ENCODE results near the gene MRPL27. TPM values are rescaled to one million over a fixed set of nuclear protein-coding genes. Genes with fewer than 3 reads are reported as not detected.
"Not testable (repeated sequence)": the region's sequence is repeated elsewhere in the genome, so short reads cannot be mapped to it uniquely, and the experiment has no call there.

MRPL27 gene
- 38.9 TPM for total RNA-seq

GRCh38 chr17:50372758-50373556 lies at the start of gene MRPL27, which contains the start of gene EME1:
MRPL27 (minus strand) TSS chr17:50373184; CDS start chr17:50373170, 14 bp downstream.
EME1 (plus strand) TSS chr17:50373229; CDS start chr17:50375209, 1,980 bp downstream.
- ATAC-seq (peak; percentile 97), DNase-seq (ENCODE audit: low spot score) (peak; percentile 87)

- no peak for ATAC-seq
Measured at GRCh38 chr17:50422738-50423137, 49.8 kb upstream of the MRPL27 start.

DNA sequence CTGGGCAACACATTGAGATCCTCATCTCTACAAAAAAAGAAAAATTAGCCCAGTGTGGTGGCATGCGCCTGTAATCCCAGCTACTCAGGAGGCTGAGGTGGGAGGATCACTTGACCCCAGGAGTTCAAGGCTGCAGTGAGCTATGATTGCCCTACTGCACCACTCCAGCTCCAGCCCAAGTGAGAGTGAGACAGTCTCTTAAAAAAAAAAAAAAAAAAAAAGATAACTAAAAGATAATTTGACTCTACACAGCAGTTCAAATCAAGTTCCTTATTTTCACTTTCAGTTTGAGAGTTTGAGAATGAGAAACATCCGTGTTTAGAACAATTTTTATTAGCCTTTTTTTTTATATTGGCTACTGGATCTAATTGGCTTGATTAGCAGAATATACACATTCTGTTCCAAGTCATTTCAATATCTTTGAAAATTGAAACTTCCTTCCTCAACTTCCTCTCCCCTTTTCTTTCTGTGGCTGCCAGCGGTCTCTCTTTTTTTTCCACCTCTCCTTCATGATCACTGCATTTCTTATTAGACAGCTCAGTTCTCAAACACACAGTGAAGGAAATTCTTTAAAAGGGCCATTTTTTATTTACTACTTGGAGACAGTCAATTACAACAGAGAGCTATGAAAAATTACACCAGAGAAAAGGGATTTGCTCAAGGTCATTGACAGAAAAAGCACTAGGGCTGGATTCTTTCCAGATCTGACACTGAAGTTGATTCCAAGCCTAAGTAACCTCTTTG lies 48.5 kb upstream of the MRPL27 start:
- ATAC-seq (peak; percentile 4), DNase-seq (ENCODE audit: low spot score) (no peak)

More at GRCh38 chr17:50422738-50423137, 49.8 kb upstream of the MRPL27 start:
- no peak for DNase-seq (ENCODE audit: low spot score)

DNA sequence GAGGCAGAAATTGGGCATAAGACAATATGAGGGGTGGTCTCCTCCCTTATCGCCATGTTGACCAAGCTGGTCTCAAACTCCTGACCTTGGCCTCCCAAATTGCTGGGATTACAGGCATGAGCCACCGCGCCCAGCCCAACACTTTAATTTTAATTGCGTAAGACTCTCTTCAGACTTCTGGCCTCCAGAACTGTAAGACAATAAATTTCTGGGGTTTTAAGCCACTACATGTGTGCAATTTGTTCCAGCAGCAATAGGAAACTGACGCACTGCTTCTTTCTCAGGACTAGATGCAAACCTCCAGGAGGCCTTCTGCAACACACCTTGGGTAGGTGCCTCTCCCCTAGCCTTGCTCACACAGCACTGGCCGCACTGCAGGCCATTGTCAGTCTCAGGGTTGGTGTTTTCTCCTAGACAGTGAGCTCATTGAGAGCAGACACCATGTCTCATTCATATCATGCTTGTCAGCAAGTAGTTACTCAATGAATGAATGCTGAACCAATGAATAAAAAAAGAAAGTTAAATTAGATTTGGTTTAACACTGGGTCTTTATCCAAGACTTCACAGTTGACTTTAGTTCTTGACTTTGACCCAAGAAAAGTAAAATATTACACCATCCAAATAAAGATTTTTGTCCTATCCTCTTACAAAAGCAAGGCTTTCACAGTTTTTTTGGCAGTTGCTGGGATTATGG lies 47.6 kb upstream of the MRPL27 start:
- ATAC-seq (peak; percentile 51), DNase-seq (ENCODE audit: low spot score) (no peak)

- DNase-seq (ENCODE audit: low spot score); ATAC-seq: not testable (repeated sequence)
Measured at GRCh38 chr17:50419577-50419976, 46.6 kb upstream of the MRPL27 start.

- DNase-seq (ENCODE audit: low spot score) (no peak), ATAC-seq (no peak)
Measured at GRCh38 chr17:50414808-50415207, 41.8 kb upstream of the MRPL27 start.

DNA sequence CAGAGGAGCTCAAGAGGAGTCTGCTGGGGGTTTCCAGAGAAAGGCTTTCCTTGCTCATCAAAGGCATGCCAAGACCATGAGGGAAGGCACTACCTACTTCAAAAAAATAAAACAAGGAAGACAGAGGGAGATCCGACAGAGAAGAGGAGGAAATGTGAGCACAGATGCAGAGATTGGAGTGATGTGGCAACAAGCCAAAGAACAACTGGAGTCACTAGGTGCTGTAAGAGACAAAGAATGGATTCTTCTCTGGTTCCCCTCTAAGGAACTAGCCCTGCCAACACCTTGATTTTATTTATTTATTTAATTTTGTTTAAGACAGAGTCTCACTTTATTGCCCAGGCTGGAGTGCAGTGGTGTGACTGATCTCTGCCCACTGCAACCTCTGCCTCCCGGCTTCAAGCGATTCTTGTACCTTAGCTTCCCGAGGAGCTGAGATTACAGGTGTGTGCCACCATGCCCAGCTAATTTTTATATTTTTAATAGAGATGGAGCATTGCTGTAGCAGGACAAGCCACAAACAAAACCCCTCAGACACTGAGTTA lies 39.3 kb upstream of the MRPL27 start:
- ATAC-seq (no peak), DNase-seq (ENCODE audit: low spot score) (no peak)

DNA sequence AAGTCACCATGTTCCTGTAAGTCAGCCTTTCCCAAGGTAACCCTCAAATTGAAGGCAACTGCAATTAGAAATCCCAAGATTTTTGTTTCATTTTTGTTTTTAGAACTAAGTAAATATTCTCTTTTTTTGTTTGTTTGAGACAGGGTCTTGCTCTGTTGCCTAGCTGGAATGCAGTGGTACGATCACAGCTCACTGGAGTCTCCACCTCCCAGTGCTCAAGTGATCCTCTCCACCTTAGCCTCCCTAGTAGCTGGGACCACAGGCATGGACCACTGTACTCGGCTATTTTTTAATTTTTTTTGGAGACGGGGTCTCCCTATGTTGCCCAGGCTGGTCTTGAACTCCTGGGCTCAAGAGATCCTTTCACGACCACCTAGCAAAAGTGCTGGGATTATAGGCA lies 34.9 kb upstream of the MRPL27 start:
- ATAC-seq = no peak
- no peak for DNase-seq (ENCODE audit: low spot score)

- ATAC-seq (no peak), DNase-seq (ENCODE audit: low spot score) (no peak)
Measured at GRCh38 chr17:50406578-50406977, 33.6 kb upstream of the MRPL27 start.

GRCh38 chr17:50405351-50405750 lies 32.4 kb upstream of the MRPL27 start:
- not testable (repeated sequence) for DNase-seq (ENCODE audit: low spot score); ATAC-seq

DNA sequence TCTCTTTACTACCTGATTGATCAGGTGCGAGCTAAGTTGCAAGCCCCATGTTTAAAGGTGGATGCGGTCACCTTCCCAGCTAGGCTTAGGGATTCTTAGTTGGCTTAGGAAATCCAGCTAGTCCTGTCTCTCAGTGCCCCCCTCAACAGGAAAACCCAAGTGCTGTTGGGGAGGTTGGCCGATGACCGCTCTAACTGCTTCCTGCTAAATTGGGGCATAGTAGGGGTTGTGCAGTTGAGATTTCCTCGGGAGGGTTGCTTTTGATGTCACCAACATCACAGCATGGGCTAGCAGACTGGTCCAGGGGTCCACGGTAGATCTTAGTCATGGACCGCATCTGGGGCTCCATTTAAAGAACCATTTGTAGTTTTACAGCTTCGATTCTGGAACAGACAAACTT lies 26.6 kb upstream of the MRPL27 start:
- not testable (repeated sequence) for DNase-seq (ENCODE audit: low spot score); ATAC-seq

- not testable (repeated sequence) for ATAC-seq; DNase-seq (ENCODE audit: low spot score)
Measured at GRCh38 chr17:50398672-50399071, 25.7 kb upstream of the MRPL27 start.

GRCh38 chr17:50397919-50398285 lies 24.9 kb upstream of the MRPL27 start:
- DNase-seq (ENCODE audit: low spot score) (no peak), ATAC-seq (no peak)

- DNase-seq (ENCODE audit: low spot score) = peak; percentile 87
- ATAC-seq = peak; percentile 95
Measured at GRCh38 chr17:50397111-50397918, 24.3 kb upstream of the MRPL27 start, which contains the start of gene LRRC59. LRRC59 (minus strand) TSS chr17:50397523; CDS start chr17:50397317, 206 bp downstream.

DNA sequence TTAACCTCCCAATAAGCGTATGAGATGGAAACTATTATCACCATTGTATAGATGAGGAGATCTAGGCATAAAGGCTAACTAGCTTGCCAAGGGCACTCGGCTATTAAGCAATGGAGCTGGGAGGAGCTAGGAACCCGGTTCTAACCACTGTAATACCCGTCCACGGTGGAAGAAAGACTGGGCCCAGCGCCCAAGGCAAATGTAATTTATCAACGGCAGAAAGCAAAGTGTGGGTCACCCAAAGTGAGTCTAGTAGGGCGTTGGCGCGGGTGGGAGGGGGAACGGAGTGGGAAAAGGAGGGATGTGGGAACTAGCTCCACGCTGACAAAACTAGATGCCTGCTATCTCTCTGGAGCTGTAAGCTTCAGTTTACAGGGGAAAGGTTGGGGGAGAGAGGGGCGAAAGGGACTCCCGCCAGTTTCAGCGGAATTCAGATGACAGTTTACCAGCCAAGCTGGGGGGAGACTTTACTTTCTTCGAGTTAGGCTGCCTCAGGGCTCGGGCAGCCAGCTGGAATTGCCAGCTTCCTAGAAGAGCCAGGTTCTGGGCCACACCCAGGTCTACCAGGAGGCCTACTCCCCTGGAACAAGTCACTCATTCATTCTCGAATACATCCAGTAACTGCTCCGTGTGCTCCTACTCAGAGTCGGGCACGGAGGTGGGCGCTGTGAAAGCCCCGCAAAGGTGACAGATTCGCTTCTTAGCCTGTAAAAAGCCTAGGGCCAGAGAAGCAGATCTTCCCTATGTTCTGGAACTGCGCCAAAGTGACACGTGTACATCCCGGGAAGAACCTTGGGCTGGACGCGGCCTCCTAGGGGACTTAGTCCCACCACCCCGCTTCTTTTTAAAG lies 23.5 kb upstream of the MRPL27 start:
- ATAC-seq (peak; percentile 71), DNase-seq (ENCODE audit: low spot score) (peak; percentile 66)

DNA sequence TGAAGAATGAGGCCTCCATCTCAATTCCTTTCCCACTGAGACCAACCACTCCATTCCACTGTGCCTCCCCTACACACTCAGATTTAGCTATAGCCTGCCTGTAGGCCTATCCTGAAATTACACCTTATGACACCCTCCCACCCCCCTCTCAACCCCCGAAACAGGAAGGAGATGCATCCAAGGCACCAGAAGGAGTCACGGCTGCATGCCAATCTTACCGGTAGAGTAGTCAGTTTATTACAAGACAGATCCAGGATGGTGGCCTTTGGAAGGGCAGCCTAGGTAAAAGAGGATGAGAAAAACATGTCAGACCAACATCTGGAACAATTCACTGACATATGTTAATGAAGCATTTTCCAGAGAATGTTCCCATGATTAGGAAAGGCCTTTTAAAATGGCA lies 21.7 kb upstream of the MRPL27 start:
- ATAC-seq = no peak
- DNase-seq (ENCODE audit: low spot score) = no peak

DNA sequence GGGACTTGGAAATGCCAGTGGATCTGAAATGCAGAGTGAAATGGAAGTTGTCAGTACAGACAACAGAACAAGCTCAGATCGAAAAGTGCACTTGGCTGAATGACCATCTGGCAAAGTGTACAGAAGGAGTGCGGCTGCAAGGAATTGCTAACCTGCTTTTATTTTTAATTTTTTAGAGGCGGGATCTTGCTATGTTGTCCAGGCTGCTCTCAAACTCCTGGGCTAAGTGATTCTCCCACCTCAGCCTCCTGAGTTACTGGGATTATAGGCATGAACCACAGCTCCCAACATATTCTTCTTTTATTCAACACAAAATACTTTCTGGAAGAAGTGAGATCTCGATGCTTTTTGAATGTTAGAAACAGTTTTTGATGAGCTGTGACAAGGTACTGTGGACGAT lies 20.7 kb upstream of the MRPL27 start:
- DNase-seq (ENCODE audit: low spot score) (no peak), ATAC-seq (no peak)

DNA sequence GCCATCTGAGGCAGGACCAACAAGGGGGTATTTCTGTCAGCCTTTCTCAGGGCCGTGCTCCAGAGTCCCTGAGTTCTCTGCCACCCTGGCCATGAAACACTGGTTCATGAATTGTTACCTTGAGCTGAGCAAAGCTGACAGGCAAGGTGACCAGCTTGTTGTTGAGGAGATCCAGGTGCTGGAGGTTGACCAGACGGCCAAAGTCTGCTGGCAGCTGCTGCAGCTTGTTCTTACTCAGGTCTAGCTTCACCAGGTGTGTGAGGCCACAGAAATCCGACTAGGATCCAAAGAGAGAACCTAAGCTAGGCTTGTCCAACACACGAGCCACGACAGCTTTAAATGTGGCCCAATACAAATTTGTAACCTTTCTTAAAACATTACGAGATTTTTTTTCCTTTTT lies 19.6 kb upstream of the MRPL27 start:
- ATAC-seq (peak; percentile 18), DNase-seq (ENCODE audit: low spot score) (no peak)

- ATAC-seq (no peak), DNase-seq (ENCODE audit: low spot score) (no peak)
Measured at GRCh38 chr17:50389534-50389933, 16.6 kb upstream of the MRPL27 start.

Measured in left lobe of liver (tissue), 2 donors.